ENCODE measurements around the gene RAD51AP1.
A peak's percentile ranks its signal among the peaks of the same experiment; 100 is the strongest.

The RAD51AP1 gene, protein sequence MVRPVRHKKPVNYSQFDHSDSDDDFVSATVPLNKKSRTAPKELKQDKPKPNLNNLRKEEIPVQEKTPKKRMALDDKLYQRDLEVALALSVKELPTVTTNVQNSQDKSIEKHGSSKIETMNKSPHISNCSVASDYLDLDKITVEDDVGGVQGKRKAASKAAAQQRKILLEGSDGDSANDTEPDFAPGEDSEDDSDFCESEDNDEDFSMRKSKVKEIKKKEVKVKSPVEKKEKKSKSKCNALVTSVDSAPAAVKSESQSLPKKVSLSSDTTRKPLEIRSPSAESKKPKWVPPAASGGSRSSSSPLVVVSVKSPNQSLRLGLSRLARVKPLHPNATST

DNA sequence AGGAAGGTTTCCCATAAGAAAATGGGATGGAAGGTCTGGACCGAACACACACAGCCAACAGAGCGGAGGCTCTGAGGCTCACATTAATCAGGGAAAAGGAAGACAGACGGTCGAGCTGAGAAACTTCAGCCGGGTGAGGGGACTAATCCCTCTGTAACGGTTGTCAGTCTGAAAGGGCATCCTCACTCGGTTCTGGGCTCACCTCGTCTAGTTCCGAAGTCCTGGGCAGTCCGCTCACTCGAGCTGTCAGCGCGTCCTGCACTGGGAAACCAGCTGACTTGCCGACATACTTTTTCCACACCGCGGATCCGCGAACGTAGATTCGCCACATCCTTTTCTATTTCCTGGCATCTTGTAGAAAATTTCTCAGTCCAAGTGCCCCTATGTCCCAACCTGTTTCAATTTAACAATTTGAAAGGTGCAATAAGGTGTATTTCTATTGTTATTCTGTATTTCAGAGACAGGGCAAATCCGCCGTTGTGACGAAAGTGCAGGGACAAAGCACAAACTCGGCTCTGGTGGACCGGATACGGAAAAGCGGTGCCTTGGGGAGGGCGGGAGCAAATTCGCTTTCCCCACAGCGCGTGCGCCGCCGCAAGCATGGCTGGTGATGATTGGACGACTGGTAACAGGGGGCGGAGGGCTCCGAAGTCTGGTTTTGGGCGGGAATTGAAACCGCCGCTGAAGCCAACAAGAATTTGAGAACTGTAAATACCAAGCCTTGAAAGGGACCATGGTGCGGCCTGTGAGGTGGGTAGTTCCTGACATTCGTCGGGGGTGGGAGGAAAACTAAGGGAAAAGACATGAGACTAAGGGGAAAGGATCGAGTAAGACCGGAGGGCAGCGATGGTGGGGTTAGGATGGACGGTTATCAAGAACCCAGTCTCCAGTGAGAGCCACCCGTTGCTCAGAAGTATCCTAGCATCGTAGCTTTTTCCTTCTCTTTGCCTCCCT, at the start of gene RAD51AP1:
RAD51AP1 (plus strand) TSS at position 684 of the 954 bp plus-strand sequence; CDS start at position 734, 50 bp downstream.
- TF ChIP-seq, protein P1, sequence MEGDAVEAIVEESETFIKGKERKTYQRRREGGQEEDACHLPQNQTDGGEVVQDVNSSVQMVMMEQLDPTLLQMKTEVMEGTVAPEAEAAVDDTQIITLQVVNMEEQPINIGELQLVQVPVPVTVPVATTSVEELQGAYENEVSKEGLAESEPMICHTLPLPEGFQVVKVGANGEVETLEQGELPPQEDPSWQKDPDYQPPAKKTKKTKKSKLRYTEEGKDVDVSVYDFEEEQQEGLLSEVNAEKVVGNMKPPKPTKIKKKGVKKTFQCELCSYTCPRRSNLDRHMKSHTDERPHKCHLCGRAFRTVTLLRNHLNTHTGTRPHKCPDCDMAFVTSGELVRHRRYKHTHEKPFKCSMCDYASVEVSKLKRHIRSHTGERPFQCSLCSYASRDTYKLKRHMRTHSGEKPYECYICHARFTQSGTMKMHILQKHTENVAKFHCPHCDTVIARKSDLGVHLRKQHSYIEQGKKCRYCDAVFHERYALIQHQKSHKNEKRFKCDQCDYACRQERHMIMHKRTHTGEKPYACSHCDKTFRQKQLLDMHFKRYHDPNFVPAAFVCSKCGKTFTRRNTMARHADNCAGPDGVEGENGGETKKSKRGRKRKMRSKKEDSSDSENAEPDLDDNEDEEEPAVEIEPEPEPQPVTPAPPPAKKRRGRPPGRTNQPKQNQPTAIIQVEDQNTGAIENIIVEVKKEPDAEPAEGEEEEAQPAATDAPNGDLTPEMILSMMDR (IDR thresholded peaks at IDR 0.05) = no peak
- peaks cover 27% of the 10 kb centered on the region for H3K4me1 Mint-ChIP-seq
- peak; percentile 94 for DNase-seq
- H3K36me3 Mint-ChIP-seq (ENCODE audit: low read depth) = peaks cover 6% of the 10 kb centered on the region
- H3K9me3 Mint-ChIP-seq = no peaks in the 10 kb centered on the region
- peak within 1 kb of the TSS; percentile 100 for H3K27ac Mint-ChIP-seq
- H3K27me3 Mint-ChIP-seq (ENCODE audit: low read depth, poor library complexity) = no peaks in the 10 kb centered on the region
- H3K4me3 Mint-ChIP-seq = peak within 1 kb of the TSS; percentile 96

DNA sequence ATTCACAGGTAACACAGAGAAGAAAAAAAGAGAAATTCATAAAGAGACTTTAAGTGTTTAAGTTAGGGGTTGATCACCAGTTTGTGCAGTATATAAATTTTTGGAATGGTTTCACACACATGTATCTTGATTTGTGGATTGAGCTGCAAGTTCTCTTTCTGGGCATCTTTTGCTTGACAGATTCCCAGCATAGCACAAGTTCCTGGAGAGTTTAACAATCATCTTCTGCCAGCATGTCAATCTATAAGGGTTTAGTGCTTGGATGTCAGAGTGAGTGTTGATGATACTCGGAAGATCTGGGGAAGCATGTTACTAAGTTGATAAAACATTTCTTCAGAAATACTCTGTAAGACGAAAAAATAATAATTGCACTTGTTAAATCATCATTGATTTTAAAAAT, 49.1 kb upstream of the RAD51AP1 start:
- TF ChIP-seq, protein P1 (IDR thresholded peaks at IDR 0.05) = no peak
- Mint-ChIP-seq H3K9me3 (no peaks in the 10 kb centered on the region), H3K4me1 (no peaks in the 10 kb centered on the region), H3K27me3 (ENCODE audit: low read depth, poor library complexity) (no peaks in the 10 kb centered on the region), H3K4me3 (no peak overlapping the region), H3K27ac (no peak overlapping the region), H3K36me3 (ENCODE audit: low read depth) (peaks cover 18% of the 10 kb centered on the region)
- no peak for DNase-seq

DNA sequence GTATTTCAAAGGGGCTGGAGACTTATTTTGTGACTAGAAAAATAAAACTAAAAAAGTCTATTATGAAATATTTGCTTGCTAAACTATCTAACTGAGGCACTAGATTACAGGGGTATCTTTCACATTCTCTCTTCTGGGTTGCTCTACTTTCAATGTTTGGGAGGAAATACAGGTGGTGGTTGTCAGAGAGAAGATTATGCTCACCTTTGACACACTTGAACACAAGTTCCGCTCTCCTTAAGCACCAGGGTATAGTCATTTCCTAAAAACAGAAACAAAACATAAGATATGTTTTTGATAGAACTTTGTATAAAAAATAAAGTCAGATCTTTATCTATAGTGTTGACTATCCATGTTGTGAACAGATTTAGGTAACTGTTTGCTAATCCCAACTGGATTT, 47.7 kb upstream of the RAD51AP1 start:
- Mint-ChIP-seq H3K4me3 (no peak overlapping the region), H3K4me1 (no peaks in the 10 kb centered on the region), H3K27me3 (ENCODE audit: low read depth, poor library complexity) (no peaks in the 10 kb centered on the region), H3K9me3 (no peaks in the 10 kb centered on the region), H3K36me3 (ENCODE audit: low read depth) (peaks cover 22% of the 10 kb centered on the region), H3K27ac (no peak overlapping the region)
- no peak for DNase-seq
- TF ChIP-seq, protein P1 (IDR thresholded peaks at IDR 0.05) = no peak

DNA sequence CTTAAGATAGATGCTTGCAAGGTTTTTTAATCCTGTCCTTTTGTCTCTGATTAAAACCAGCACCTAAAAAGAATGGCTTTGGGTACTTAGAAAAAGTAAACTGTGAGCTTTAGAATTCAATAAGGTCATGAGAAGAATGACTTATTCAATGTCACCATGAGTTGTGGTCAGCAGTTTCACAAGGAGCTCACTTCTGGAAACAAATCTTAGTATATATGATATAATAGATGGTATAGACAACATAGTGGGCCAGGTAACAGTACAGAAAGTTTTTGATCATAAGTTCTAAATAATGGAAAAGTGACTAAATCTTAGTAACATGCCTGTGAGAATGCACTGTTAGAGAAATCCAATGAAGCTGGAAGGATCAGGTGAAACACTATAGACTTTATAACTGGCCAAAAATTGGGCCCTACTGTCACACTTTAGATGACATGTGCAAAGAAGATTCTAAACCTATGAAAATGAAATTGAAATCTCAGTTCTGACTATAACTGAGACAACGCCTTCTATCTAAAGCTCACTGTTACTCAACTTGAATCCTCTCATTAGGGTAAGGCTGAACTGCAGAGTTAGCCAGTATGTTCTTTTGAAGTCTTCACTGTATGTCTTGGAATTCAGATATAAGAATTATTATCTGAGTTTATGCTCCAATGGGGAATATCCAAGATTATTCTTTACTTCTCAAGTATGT, 42.4 kb upstream of the RAD51AP1 start:
- DNase-seq = no peak
- TF ChIP-seq, protein P1 (IDR thresholded peaks at IDR 0.05) = no peak
- Mint-ChIP-seq H3K27me3 (ENCODE audit: low read depth, poor library complexity) (no peaks in the 10 kb centered on the region), H3K4me1 (no peaks in the 10 kb centered on the region), H3K27ac (no peak overlapping the region), H3K36me3 (ENCODE audit: low read depth) (peaks cover 59% of the 10 kb centered on the region), H3K9me3 (no peaks in the 10 kb centered on the region), H3K4me3 (no peak overlapping the region)

DNA sequence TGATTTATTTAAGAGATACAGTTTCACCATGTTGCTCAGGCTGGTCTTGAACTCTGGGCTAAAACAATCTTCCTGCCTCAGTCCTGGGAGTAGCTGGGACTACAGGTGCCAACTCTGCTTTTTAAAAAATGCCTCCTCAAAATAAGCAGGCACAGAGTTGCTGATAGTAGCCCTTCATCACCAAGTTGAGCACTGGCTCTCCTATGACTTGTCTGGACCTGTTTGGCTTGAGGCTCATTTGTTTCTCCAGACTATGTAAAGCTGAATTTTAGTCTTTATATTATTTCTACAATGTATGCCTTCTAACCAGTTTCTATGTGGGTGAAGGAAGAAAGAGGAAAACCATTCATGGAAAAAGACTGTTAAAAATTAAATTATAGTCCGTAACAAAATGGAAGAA, 39.5 kb upstream of the RAD51AP1 start:
- no peak for DNase-seq
- no peak overlapping the region for H3K4me3 Mint-ChIP-seq
- no peaks in the 10 kb centered on the region for H3K4me1 Mint-ChIP-seq
- no peak overlapping the region for H3K27ac Mint-ChIP-seq
- no peaks in the 10 kb centered on the region for H3K9me3 Mint-ChIP-seq
- peaks cover 78% of the 10 kb centered on the region for H3K36me3 Mint-ChIP-seq (ENCODE audit: low read depth)
- no peaks in the 10 kb centered on the region for H3K27me3 Mint-ChIP-seq (ENCODE audit: low read depth, poor library complexity)
- TF ChIP-seq, protein P1 (IDR thresholded peaks at IDR 0.05) = no peak

All from nephron progenitor cell (in vitro differentiated cells).